Measurements from ENCODE around the gene RASGRF1. TPM values are rescaled to one million over a fixed set of nuclear protein-coding genes. Genes with fewer than 3 reads are reported as not detected.

Gene RASGRF1
- under 0.01 TPM in 1 of 2 replicates, not detected in the other for total RNA-seq

- Histone ChIP-seq H3K27me3 (ENCODE audit: control insufficient read depth, insufficient read depth, low read length) (peaks cover 38% of the 10 kb centered on the region), H3K36me3 (ENCODE audit: control insufficient read depth, insufficient read depth, low read length) (no peaks in the 10 kb centered on the region), H3K4me3 (ENCODE audit: low read depth, low read length) (no peak within 1 kb of the TSS)
- no peak for TF ChIP-seq CTCF (IDR thresholded peaks at IDR 0.05; ENCODE audit: insufficient read depth, low read length, severe bottlenecking)
- no peak for FAIRE-seq
- no peak for DNase-seq (ENCODE audit: low read depth)
These were observed at the start of gene RASGRF1 for GRCh38 chr15:79090487-79091203. TSS of gene RASGRF1 (minus strand) at chr15:79090780. CDS start at chr15:79090498, 282 bp downstream.

- no peak for DNase-seq (ENCODE audit: low read depth)
- no peaks in the 10 kb centered on the region for H3K36me3 ChIP-seq (ENCODE audit: control insufficient read depth, insufficient read depth, low read length)
- no peaks in the 10 kb centered on the region for H3K27me3 ChIP-seq (ENCODE audit: control insufficient read depth, insufficient read depth, low read length)
- no peak for TF ChIP-seq CTCF (IDR thresholded peaks at IDR 0.05; ENCODE audit: insufficient read depth, low read length, severe bottlenecking)
- no peak overlapping the region for H3K4me3 ChIP-seq (ENCODE audit: low read depth, low read length)
- no peak for FAIRE-seq
These were observed 46.0 kb upstream of the RASGRF1 start for GRCh38 chr15:79136434-79137046.

GRCh38 chr15:79133309-79133708 lies 42.7 kb upstream of the RASGRF1 start:
- no peak for FAIRE-seq
- TF ChIP-seq CTCF (IDR thresholded peaks at IDR 0.05; ENCODE audit: insufficient read depth, low read length, severe bottlenecking), result no peak
- H3K36me3 ChIP-seq (ENCODE audit: control insufficient read depth, insufficient read depth, low read length), result no peaks in the 10 kb centered on the region
- no peaks in the 10 kb centered on the region for H3K27me3 ChIP-seq (ENCODE audit: control insufficient read depth, insufficient read depth, low read length)
- no peak overlapping the region for H3K4me3 ChIP-seq (ENCODE audit: low read depth, low read length)
- no peak for DNase-seq (ENCODE audit: low read depth)

- no peak for FAIRE-seq
- TF ChIP-seq CTCF (IDR thresholded peaks at IDR 0.05; ENCODE audit: insufficient read depth, low read length, severe bottlenecking), result no peak
- H3K36me3 ChIP-seq (ENCODE audit: control insufficient read depth, insufficient read depth, low read length), result no peaks in the 10 kb centered on the region
- H3K4me3 ChIP-seq (ENCODE audit: low read depth, low read length), result no peak overlapping the region
- peak; percentile 7 for DNase-seq (ENCODE audit: low read depth)
- no peaks in the 10 kb centered on the region for H3K27me3 ChIP-seq (ENCODE audit: control insufficient read depth, insufficient read depth, low read length)
These were observed 42.2 kb upstream of the RASGRF1 start for GRCh38 chr15:79132770-79133169.

GRCh38 chr15:79132361-79132760 lies 41.8 kb upstream of the RASGRF1 start:
- no peak overlapping the region for H3K4me3 ChIP-seq (ENCODE audit: low read depth, low read length)
- no peak for TF ChIP-seq CTCF (IDR thresholded peaks at IDR 0.05; ENCODE audit: insufficient read depth, low read length, severe bottlenecking)
- DNase-seq (ENCODE audit: low read depth), result no peak
- no peak for FAIRE-seq
- no peaks in the 10 kb centered on the region for H3K36me3 ChIP-seq (ENCODE audit: control insufficient read depth, insufficient read depth, low read length)
- no peaks in the 10 kb centered on the region for H3K27me3 ChIP-seq (ENCODE audit: control insufficient read depth, insufficient read depth, low read length)

Data from bronchial epithelial cell (primary cell).